Smooth muscle cell of the pulmonary artery (primary cell): Measurements from ENCODE around the gene PSMB9. TPM values are rescaled to one million over a fixed set of nuclear protein-coding genes. Genes with fewer than 3 reads are reported as not detected.

ENCODE experiments used
- total RNA-seq: library from RNA; depleted of rRNA; stranded (reverse); fragments of >200 nt; gene quantifications from 2 replicates; pipeline ENCODE4 v1.2.3, GENCODE V29; 2014

The PSMB9 gene
- 13.4 and 23.3 TPM in 2 replicates for total RNA-seq

DNA sequence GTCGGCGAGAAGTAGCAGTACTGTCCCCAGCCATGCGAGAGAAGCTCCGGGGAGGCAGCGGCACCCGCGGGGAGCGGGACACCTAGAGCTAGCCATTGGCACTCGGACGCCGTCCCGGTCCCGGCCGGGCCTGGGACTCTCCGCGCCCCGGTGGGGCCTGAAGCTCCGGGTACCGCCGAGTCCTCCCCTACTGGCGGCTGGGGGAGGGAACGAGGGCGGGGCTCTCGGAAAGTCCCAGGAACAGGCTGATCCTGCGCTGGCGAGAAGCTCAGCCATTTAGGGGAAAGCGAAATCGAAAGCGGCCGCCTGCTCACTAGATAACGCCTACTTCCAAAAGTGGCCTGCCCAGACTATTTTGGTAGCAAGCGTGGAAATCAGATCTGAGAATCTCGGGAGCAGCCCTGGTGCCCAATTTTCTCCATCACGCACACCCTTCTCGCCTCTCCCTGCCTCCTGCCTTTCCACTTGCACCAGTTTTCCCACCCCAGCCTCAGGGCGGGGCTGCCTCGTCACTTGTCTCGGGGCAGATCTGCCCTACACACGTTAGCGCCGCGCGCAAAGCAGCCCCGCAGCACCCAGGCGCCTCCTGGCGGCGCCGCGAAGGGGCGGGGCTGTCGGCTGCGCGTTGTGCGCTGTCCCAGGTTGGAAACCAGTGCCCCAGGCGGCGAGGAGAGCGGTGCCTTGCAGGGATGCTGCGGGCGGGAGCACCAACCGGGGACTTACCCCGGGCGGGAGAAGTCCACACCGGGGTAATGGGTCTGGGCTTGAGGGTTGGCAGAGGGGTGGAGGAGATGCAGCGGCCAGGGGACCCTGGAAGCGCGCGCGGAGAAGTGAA lies at the start of gene PSMB9, which contains the start of gene TAP1:
Gene PSMB9, plus strand, starts transcription at position 652 of the 835 bp plus-strand sequence. Its CDS starts 38 bp downstream, at position 690.
Gene TAP1, minus strand, starts transcription at position 164 of the 835 bp plus-strand sequence. Its CDS starts 68 bp downstream, at position 96.

DNA sequence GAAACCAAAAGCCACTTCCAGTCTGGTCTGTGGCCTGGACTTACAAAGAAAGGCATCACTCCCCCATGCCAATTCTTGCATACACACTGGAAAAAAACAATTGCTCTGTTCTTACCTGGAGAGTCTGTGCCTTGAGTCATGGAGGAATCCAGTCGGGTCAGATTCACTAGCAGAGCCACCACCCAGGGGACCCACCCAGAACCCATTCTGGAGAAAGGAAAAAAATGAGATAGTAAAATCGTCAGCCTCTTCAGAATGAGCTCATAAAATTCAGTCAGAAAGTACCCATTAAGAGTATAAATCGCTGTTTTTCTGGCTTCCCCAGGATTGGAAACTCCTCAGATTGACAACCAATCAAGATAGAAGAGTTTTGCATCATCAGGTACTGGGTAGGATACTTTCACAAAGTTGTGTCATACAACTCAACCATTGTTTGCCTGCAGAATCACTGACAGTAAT lies 37.2 kb upstream of the PSMB9 start, which contains the start of gene HLA-DOB:
Gene HLA-DOB, minus strand, starts transcription at position 257 of the 459 bp plus-strand sequence. Its CDS starts 51 bp downstream, at position 206.

DNA sequence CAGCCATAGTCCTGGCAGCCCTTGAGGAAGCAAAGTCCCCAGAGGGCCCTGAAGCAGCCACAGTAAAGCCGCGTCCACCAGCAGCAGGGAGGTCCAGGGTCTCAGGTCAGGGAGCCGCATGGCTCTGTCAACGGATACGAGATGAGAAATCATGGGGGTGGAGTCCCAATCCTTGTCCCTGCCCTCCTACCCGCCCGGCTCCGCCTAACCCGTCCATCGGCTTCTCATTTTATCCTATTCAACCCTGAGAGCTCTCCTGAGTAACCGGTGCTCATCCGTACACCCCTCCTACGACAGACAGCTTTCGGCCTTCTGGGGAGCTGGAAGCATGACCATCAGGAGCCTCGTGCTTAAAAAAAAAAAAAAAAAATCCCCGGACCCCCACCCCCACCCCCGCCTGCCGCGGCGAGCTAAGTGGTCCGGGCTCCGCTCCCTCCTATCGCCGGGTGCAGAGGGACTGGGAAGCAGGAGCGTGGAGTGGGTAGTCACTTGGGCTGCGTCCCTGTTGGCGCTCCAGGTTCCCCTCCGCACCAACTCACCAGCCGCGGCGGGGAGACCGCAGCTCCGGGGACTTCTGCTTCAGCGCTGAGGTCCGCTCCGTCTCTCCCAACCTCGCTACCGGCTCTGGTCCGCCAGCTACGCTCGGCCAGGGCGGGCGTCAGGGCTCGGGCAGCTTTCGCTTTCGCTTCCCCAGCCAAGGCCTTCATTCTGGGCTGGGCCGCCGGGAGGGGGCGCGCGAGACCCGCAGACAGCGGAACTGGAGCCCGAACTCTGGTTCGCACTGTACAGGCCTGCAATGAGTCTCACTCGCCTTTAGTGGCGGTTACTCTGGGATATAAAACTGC lies 15.7 kb upstream of the PSMB9 start, which contains the start of gene TAP2:
Gene TAP2, minus strand, starts transcription at position 626 of the 845 bp plus-strand sequence. Its CDS starts 506 bp downstream, at position 120.

DNA sequence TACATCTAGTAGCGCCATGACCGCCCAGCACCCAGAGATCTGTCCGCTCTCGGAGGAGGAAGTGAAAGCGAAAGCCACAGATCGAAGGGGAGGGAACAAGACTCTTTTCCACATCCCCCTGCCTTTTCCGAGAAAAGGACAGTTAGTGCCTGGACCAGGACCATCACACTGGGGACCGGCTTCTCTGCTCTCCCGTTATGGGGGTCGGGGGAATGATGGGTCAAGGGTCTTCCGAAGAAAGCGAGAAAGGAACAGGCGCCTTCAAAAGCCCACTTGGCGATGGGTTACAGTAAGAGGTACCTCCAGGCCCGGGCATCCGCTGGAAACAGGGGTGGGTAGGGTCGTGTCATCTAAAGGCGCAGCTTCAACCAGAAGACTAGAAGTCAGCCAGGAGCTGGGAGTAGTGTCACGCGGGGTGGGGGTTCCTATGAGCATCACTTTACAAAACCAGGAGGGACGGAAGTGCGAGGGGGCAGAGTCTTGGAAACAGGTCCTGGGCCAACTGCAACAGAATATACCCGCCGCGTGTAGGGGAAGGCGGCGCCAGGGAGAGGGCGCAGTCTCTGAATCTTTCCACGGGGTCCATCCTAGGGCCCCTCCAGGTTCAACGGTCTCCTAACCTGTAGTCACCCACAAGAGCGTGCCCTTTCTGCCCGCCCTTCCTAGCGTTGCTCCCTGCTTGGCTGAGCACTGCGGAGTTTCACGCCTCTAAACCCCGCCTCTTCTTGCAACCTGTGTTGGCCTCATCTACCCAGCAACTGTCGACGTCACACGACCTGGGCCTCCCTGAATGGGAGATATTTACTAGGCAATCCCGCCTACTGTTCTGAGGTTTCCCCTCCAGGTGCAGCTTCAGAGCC lies 9.8 kb upstream of the PSMB9 start, which contains the start of gene PSMB8:
Gene PSMB8, minus strand, starts transcription at position 69 of the 860 bp plus-strand sequence. Its CDS starts 51 bp downstream, at position 18.

Other genes with a start within 250 kb of the PSMB9 start
- 0.20 TPM in 1 of 2 replicates, not detected in the other for gene HLA-DQA1, start 216.8 kb upstream of the PSMB9 start, total RNA-seq
- not detected in 2 replicates for gene HLA-DQB1, start 187.5 kb upstream of the PSMB9 start, total RNA-seq
- gene HLA-DQA2, start 112.8 kb upstream of the PSMB9 start, total RNA-seq, result not detected in 2 replicates
- gene HLA-DQB2, start 90.7 kb upstream of the PSMB9 start, total RNA-seq, result not detected in 2 replicates
- gene HLA-DOB, start 37.2 kb upstream of the PSMB9 start, total RNA-seq, result 0.10 and 0.20 TPM in 2 replicates
- gene TAP2, start 15.5 kb upstream of the PSMB9 start, total RNA-seq, result 19.5 and 33.5 TPM in 2 replicates
- 33.5 and 35.4 TPM in 2 replicates for gene PSMB8, start 10.1 kb upstream of the PSMB9 start, total RNA-seq
- 41.1 and 52.4 TPM in 2 replicates for gene TAP1, start 488 bp upstream of the PSMB9 start, total RNA-seq
- gene HLA-DMB, start 86.8 kb downstream of the PSMB9 start, total RNA-seq, result 0.07 and 0.59 TPM in 2 replicates
- 3.3 and 8.5 TPM in 2 replicates for gene HLA-DMA, start 98.9 kb downstream of the PSMB9 start, total RNA-seq
- 84.5 and 93.0 TPM in 2 replicates for gene BRD2, start 114.4 kb downstream of the PSMB9 start, total RNA-seq
- 2.1 TPM in 1 of 2 replicates, not detected in the other for gene HLA-DOA, start 155.4 kb downstream of the PSMB9 start, total RNA-seq
- gene HLA-DPA1, start 219.5 kb downstream of the PSMB9 start, total RNA-seq, result 0.17 and 3.8 TPM in 2 replicates
- gene HLA-DPB1, start 221.8 kb downstream of the PSMB9 start, total RNA-seq, result 2.8 and 19.5 TPM in 2 replicates